NCI-H187 treated with DMSO at 0.1 percent for 48 hours (cell line): ENCODE measurements around the gene MRPL12.
A peak's percentile ranks its signal among the peaks of the same experiment; 100 is the strongest.

Source experiments
- DNase-seq: peaks from one replicate; lab custom pipeline; 2025; lab: John Stamatoyannopoulos, UW

The MRPL12 gene

GRCh38 chr17:81682565-81683207 is 20.5 kb upstream of the MRPL12 start:
- DNase-seq: no peak

- no peak for DNase-seq
Measured at GRCh38 chr17:81683208-81683583, 20.0 kb upstream of the MRPL12 start.

- DNase-seq: peak; percentile 90
Measured at GRCh38 chr17:81683584-81684441, 19.4 kb upstream of the MRPL12 start, which contains the start of the genes ARL16 and HGS. TSS of gene ARL16 (minus strand) at chr17:81683797. CDS start at chr17:81683753, 44 bp downstream. TSS of gene HGS (plus strand) at chr17:81684011. CDS start at chr17:81684067, 56 bp downstream.

GRCh38 chr17:81684442-81684911 is 18.7 kb upstream of the MRPL12 start:
- no peak for DNase-seq

- DNase-seq: no peak
Measured at GRCh38 chr17:81685108-81685507, 18.1 kb upstream of the MRPL12 start.

GRCh38 chr17:81686614-81687013 is 16.6 kb upstream of the MRPL12 start:
- DNase-seq: no peak

GRCh38 chr17:81687770-81688541 is 15.2 kb upstream of the MRPL12 start:
- no peak for DNase-seq

GRCh38 chr17:81688616-81689015 is 14.6 kb upstream of the MRPL12 start:
- DNase-seq: no peak

- no peak for DNase-seq
Measured at GRCh38 chr17:81690066-81690465, 13.1 kb upstream of the MRPL12 start.

- DNase-seq: no peak
Measured at GRCh38 chr17:81690549-81690948, 12.6 kb upstream of the MRPL12 start.

GRCh38 chr17:81691196-81691595 is 12.0 kb upstream of the MRPL12 start:
- no peak for DNase-seq

GRCh38 chr17:81691608-81692007 is 11.6 kb upstream of the MRPL12 start:
- no peak for DNase-seq

GRCh38 chr17:81693509-81694210 is 9.5 kb upstream of the MRPL12 start:
- DNase-seq: no peak

GRCh38 chr17:81694810-81695209 is 8.4 kb upstream of the MRPL12 start:
- no peak for DNase-seq

- no peak for DNase-seq
Measured at GRCh38 chr17:81695211-81695610, 8.0 kb upstream of the MRPL12 start.

GRCh38 chr17:81695801-81696200 is 7.4 kb upstream of the MRPL12 start:
- DNase-seq: no peak

- no peak for DNase-seq
Measured at GRCh38 chr17:81696218-81696941, 6.8 kb upstream of the MRPL12 start.

GRCh38 chr17:81697261-81698044 is 5.7 kb upstream of the MRPL12 start:
- no peak for DNase-seq

GRCh38 chr17:81700353-81701287 is 2.5 kb upstream of the MRPL12 start:
- DNase-seq: no peak
